WTC11 (cell line): ENCODE results near the gene MTHFD1L. TPM values are rescaled to one million over a fixed set of nuclear protein-coding genes. Genes with fewer than 3 reads are reported as not detected.

Source experiments
- ATAC-seq: fragments of 200-7000 bp; cut with Tn5 transposase; 2 replicates; pipeline ENCODE4 v1.10.0; 2021; ENCODE audit warnings: mild to moderate bottlenecking, moderate library complexity
- CTCF ChIA-PET: fragments of 300-600 bp; sonication (Branson Sonifier 250); formaldehyde crosslinking; loops from one replicate; lab custom pipeline; 2021; ENCODE audit warnings: antibody characterized with exemption; lab: Charles Lee
- POLR2A ChIA-PET: fragments of 350-600 bp; sonication (Branson Sonifier 250); formaldehyde crosslinking; loops from one replicate; lab custom pipeline; 2021; ENCODE audit warnings: antibody characterized with exemption; lab: Charles Lee
- DNase-seq: peaks from one replicate; pipeline ENCODE4 v3.0.0; 2021; ENCODE audit warnings: low spot score
- H3K27ac Mint-ChIP-seq: 2 replicates; pipeline ENCODE4 v1.8.0; 2021; ENCODE audit warnings: mixed read lengths
- H3K27me3 Mint-ChIP-seq: 2 replicates; pipeline ENCODE4 v1.8.0; 2021; ENCODE audit warnings: low read depth, mild to moderate bottlenecking, moderate library complexity, mixed read lengths
- H3K36me3 Mint-ChIP-seq: 2 replicates; pipeline ENCODE4 v1.8.0; 2021; ENCODE audit warnings: mixed read lengths
- H3K4me1 Mint-ChIP-seq: 2 replicates; pipeline ENCODE4 v1.8.0; 2022; ENCODE audit warnings: mixed read lengths
- H3K4me3 Mint-ChIP-seq: 2 replicates; pipeline ENCODE4 v1.8.0; 2021; ENCODE audit warnings: mild to moderate bottlenecking, moderate library complexity, mixed read lengths
- H3K9me3 Mint-ChIP-seq: 2 replicates; pipeline ENCODE4 v1.8.0; 2021; ENCODE audit warnings: mixed read lengths
- ATF1 ChIP-seq: sonication (generic); formaldehyde crosslinking; IDR thresholded peaks from 2 replicates; pipeline ENCODE4 v1.8.1; 2023; ENCODE audit warnings: mild to moderate bottlenecking, moderate library complexity, missing genetic modification reagents
- ESRRA ChIP-seq: sonication (generic); formaldehyde crosslinking; IDR thresholded peaks from 2 replicates; pipeline ENCODE4 v1.8.1; 2022; ENCODE audit warnings: mild to moderate bottlenecking, missing genetic modification reagents, borderline replicate concordance
- GABPB1 ChIP-seq: sonication (generic); formaldehyde crosslinking; IDR thresholded peaks from 2 replicates; pipeline ENCODE4 v1.8.1; 2023; ENCODE audit warnings: mild to moderate bottlenecking, missing genetic modification reagents
- GTF2I ChIP-seq: fragments of 250-450 bp; sonication (Bioruptor Pico); conservative IDR thresholded peaks from 2 replicates; pipeline ENCODE4 v1.4.0; 2021; ENCODE audit warnings: mild to moderate bottlenecking
- JUN ChIP-seq: sonication (generic); formaldehyde crosslinking; IDR thresholded peaks from 2 replicates; pipeline ENCODE4 v1.8.0; 2023; ENCODE audit warnings: mild to moderate bottlenecking, missing genetic modification reagents
- NR2C2 ChIP-seq: sonication (generic); formaldehyde crosslinking; IDR thresholded peaks from 2 replicates; pipeline ENCODE4 v1.8.0; 2022; ENCODE audit warnings: mild to moderate bottlenecking, missing genetic modification reagents
- OVOL2 ChIP-seq: fragments of 250-450 bp; sonication (Bioruptor Pico); IDR thresholded peaks from 2 replicates; pipeline ENCODE4 v1.9.0; 2021; ENCODE audit warnings: mild to moderate bottlenecking, borderline replicate concordance
- PRRX2 ChIP-seq: fragments of 250-450 bp; sonication (Bioruptor Pico); IDR thresholded peaks from 2 replicates; pipeline ENCODE4 v1.8.0; 2021; ENCODE audit warnings: mild to moderate bottlenecking
- SOX15 ChIP-seq: fragments of 250-450 bp; sonication (Bioruptor Pico); IDR thresholded peaks from 2 replicates; pipeline ENCODE4 v1.9.0; 2021; ENCODE audit warnings: mild to moderate bottlenecking
- SP1 ChIP-seq: sonication (generic); formaldehyde crosslinking; conservative IDR thresholded peaks from 2 replicates; pipeline ENCODE4 v1.8.1; 2022; ENCODE audit warnings: missing genetic modification reagents
- TEAD1 ChIP-seq: sonication (generic); formaldehyde crosslinking; IDR thresholded peaks from 2 replicates; pipeline ENCODE4 v1.8.0; 2022; ENCODE audit warnings: mild to moderate bottlenecking, missing genetic modification reagents
- USF2 ChIP-seq: sonication (generic); formaldehyde crosslinking; IDR thresholded peaks from 2 replicates; pipeline ENCODE4 v1.8.1; 2023; ENCODE audit warnings: mild to moderate bottlenecking, missing genetic modification reagents, moderate library complexity
- ZNF232 ChIP-seq: sonication (generic); formaldehyde crosslinking; IDR thresholded peaks from 2 replicates; pipeline ENCODE4 v1.8.0; 2022; ENCODE audit warnings: mild to moderate bottlenecking, missing genetic modification reagents
- ZNF263 ChIP-seq: sonication (generic); formaldehyde crosslinking; IDR thresholded peaks from 2 replicates; pipeline ENCODE4 v1.8.1; 2022; ENCODE audit warnings: low read depth, mild to moderate bottlenecking, moderate library complexity, missing genetic modification reagents
- ZNF512 ChIP-seq: sonication (generic); formaldehyde crosslinking; IDR thresholded peaks from 2 replicates; pipeline ENCODE4 v1.8.1; 2022; ENCODE audit warnings: missing genetic modification reagents, borderline replicate concordance
- ZNF532 ChIP-seq: fragments of 250-450 bp; sonication (Bioruptor Pico); IDR thresholded peaks from 2 replicates; pipeline ENCODE4 v1.9.0; 2021; ENCODE audit warnings: mild to moderate bottlenecking, borderline replicate concordance
- total RNA-seq: library from RNA; stranded (reverse); gene quantifications from 3 replicates; pipeline ENCODE4 v1.2.3, GENCODE V29; 2021
- TF ChIP-seq, protein P1 (sequence below): sonication (generic); formaldehyde crosslinking; IDR thresholded peaks from 2 replicates; pipeline ENCODE4 v1.8.1; 2023; ENCODE audit warnings: mild to moderate bottlenecking, missing genetic modification reagents, moderate library complexity
- TF ChIP-seq, protein P2 (sequence below): sonication (generic); formaldehyde crosslinking; IDR thresholded peaks from 2 replicates; pipeline ENCODE4 v1.8.0; 2022; ENCODE audit warnings: mild to moderate bottlenecking, missing genetic modification reagents
- TF ChIP-seq, protein P3 (sequence below): fragments of 200-600 bp; IDR thresholded peaks from 2 replicates; pipeline ENCODE4 v1.8.0; 2022; ENCODE audit warnings: antibody characterized with exemption

MTHFD1L gene
- total RNA-seq, 1 experiment from 2014 or later, result 104 TPM

DNA sequence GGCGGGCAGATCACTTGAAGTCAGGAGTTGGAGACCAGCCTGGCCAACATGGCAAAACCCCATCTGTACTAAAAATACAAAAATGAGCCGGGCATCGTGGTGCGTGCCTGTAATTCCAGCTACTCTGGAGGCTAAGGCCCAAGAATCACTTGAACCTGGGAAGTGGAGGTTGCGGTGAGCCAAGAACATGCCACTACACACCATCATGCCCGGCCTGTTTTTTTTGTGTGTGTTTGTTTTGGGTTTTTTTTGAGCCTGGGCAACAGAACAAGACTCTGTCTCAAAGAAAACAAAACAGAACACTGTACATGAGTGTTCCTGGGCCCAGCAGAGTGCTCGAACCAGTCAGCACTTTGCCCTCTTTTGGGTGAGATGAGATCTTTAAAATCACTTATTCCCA is 159.1 kb downstream of the MTHFD1L start:
- TF ChIP-seq ATF1 (CRISPR knock-in tag) (no peak), ESRRA (CRISPR knock-in tag) (no peak)
- TF ChIP-seq, protein P1, sequence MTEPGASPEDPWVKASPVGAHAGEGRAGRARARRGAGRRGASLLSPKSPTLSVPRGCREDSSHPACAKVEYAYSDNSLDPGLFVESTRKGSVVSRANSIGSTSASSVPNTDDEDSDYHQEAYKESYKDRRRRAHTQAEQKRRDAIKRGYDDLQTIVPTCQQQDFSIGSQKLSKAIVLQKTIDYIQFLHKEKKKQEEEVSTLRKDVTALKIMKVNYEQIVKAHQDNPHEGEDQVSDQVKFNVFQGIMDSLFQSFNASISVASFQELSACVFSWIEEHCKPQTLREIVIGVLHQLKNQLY, result no peak
- no peaks in the 10 kb centered on the region for H3K27me3 Mint-ChIP-seq
- H3K36me3 Mint-ChIP-seq, result peaks cover 29% of the 10 kb centered on the region
- no peak overlapping the region for H3K4me3 Mint-ChIP-seq
- ChIA-PET POLR2A (no interaction called here), CTCF (interaction anchor here (1.5 kb wide), 1 partner anchor 10 kb away, joined by 9 read pairs; no protein-coding TSS in a partner anchor)
- DNase-seq (no peak), ATAC-seq (no peak)
- H3K4me1 Mint-ChIP-seq, result peaks cover 16% of the 10 kb centered on the region; the same call in 1 of the 2 replicates
- no peaks in the 10 kb centered on the region for H3K9me3 Mint-ChIP-seq
- H3K27ac Mint-ChIP-seq, result no peak overlapping the region

DNA sequence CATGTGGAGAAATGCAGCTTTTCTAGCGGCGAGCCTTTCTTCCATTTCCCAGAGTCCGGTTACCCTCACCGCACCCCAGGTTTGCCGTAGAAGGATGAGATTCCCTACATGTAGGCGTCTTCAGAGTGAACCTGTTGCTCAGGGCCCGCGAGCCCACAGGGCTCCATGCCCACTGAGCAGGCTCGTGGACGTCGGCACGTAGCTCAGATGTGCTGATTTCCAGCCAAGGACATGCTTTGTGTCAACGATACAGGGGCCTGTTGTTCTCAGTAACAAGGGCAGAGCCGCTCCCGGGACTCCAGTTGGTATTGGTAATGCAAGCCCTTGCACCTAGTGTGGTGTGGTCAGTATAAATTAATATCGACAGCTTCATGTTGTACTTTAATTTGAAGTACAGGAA is 159.6 kb downstream of the MTHFD1L start:
- Mint-ChIP-seq H3K36me3 (peaks cover 32% of the 10 kb centered on the region), H3K27ac (no peak overlapping the region), H3K27me3 (no peaks in the 10 kb centered on the region), H3K4me1 (peaks cover 16% of the 10 kb centered on the region; the same call in 1 of the 2 replicates), H3K4me3 (no peak overlapping the region), H3K9me3 (no peaks in the 10 kb centered on the region)
- TF ChIP-seq ZNF263 (CRISPR knock-in tag), result no peak
- no peak for TF ChIP-seq USF2 (CRISPR knock-in tag)
- TF ChIP-seq SP1 (CRISPR knock-in tag), result no peak
- TF ChIP-seq ZNF232 (CRISPR knock-in tag), result no peak
- no peak for TF ChIP-seq GABPB1 (CRISPR knock-in tag)
- TF ChIP-seq TEAD1, result no peak
- TF ChIP-seq ZNF532 (CRISPR knock-in tag), result no peak
- TF ChIP-seq GTF2I (CRISPR knock-in tag), result no peak
- TF ChIP-seq ZNF512 (CRISPR knock-in tag), result no peak
- POLR2A ChIA-PET, result no interaction called here
- ATAC-seq, result no peak
- CTCF ChIA-PET, result interaction anchor here (1.4 to 1.5 kb wide), 2 partner anchors 11 kb away, joined by 4 to 9 read pairs; no protein-coding TSS in a partner anchor
- no peak for DNase-seq

DNA sequence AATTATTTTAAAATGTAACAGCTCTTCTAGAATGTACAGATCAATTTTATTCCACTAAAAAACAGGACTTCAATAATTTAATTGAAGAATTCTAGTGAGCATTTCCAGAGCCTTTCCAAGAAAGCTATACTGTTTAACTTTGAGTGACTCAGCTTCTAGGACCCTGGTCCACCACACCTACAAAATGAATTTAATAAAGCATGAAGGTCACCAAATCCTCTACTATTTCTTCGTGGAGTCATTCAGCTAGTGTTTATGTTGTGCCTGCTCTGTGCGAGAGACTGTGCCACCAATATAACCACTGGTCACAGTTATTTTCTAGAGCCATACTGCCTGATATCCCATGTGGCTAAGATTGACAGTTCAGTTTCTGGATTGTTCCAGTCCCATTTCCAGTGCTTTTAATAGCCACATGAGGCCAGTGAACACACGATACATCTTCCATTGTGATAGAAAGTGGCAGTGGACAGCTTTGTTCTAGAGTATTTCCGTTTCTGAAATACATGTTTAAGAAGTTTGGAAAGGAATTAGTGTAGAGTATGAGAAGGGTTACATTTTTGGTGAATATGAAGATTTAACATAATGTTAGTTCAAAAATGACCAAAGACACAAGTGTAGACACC is 160.7 kb downstream of the MTHFD1L start:
- no peak for TF ChIP-seq SOX15 (CRISPR knock-in tag)
- TF ChIP-seq, protein P2, sequence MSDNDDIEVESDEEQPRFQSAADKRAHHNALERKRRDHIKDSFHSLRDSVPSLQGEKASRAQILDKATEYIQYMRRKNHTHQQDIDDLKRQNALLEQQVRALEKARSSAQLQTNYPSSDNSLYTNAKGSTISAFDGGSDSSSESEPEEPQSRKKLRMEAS (CRISPR knock-in tag), result no peak
- no peak for TF ChIP-seq GTF2I (CRISPR knock-in tag)
- TF ChIP-seq, protein P3, sequence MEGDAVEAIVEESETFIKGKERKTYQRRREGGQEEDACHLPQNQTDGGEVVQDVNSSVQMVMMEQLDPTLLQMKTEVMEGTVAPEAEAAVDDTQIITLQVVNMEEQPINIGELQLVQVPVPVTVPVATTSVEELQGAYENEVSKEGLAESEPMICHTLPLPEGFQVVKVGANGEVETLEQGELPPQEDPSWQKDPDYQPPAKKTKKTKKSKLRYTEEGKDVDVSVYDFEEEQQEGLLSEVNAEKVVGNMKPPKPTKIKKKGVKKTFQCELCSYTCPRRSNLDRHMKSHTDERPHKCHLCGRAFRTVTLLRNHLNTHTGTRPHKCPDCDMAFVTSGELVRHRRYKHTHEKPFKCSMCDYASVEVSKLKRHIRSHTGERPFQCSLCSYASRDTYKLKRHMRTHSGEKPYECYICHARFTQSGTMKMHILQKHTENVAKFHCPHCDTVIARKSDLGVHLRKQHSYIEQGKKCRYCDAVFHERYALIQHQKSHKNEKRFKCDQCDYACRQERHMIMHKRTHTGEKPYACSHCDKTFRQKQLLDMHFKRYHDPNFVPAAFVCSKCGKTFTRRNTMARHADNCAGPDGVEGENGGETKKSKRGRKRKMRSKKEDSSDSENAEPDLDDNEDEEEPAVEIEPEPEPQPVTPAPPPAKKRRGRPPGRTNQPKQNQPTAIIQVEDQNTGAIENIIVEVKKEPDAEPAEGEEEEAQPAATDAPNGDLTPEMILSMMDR, result no peak
- TF ChIP-seq NR2C2 (CRISPR knock-in tag), result no peak
- no peak for TF ChIP-seq JUN
- no peak for TF ChIP-seq OVOL2 (CRISPR knock-in tag)
- no peak for TF ChIP-seq PRRX2 (CRISPR knock-in tag)
- no peak for TF ChIP-seq TEAD1
- no peaks in the 10 kb centered on the region for H3K9me3 Mint-ChIP-seq
- H3K4me3 Mint-ChIP-seq, result no peak overlapping the region
- H3K36me3 Mint-ChIP-seq, result peaks cover 31% of the 10 kb centered on the region
- ChIA-PET POLR2A (no interaction called here), CTCF (interaction anchor here (1.0 to 1.6 kb wide), 3 partner anchors 12 to 309 kb away, joined by 3 to 6 read pairs (median 4); no protein-coding TSS in a partner anchor)
- H3K27me3 Mint-ChIP-seq, result no peaks in the 10 kb centered on the region
- no peak overlapping the region for H3K27ac Mint-ChIP-seq
- DNase-seq (no peak), ATAC-seq (no peak)
- H3K4me1 Mint-ChIP-seq, result peaks cover 16% of the 10 kb centered on the region; the same call in 1 of the 2 replicates
